K562 (cell line): Measurements from ENCODE around the gene PLD3. TPM values are rescaled to one million over a fixed set of nuclear protein-coding genes. Genes with fewer than 3 reads are reported as not detected.
A peak's percentile ranks its signal among the peaks of the same experiment; 100 is the strongest.

ENCODE experiments used
- ARID2 ChIP-seq: fragments of 450-650 bp; IDR thresholded peaks from 2 replicates; pipeline ENCODE4 v1.6.1; 2017; ENCODE audit warnings: antibody characterized with exemption, mild to moderate bottlenecking
- BCLAF1 ChIP-seq, 2 experiments: fragments of 450-650 bp in 1 of 2; IDR thresholded peaks; 2 replicates each; pipeline ENCODE4 v1.6.1; 2011 to 2017; ENCODE audit warnings: low read depth in 2 of 2, antibody characterized with exemption in 1 of 2, borderline replicate concordance in 1 of 2, low read length in 1 of 2, mild to moderate bottlenecking in 1 of 2, mixed read lengths in 1 of 2; ENCODE audit not compliant: control insufficient read depth in 1 of 2
- COPS2 ChIP-seq: fragments of 450-650 bp; conservative IDR thresholded peaks from 2 replicates; pipeline ENCODE4 v1.6.1; 2016; ENCODE audit warnings: mild to moderate bottlenecking, moderate library complexity
- CREM ChIP-seq: IDR thresholded peaks from 2 replicates; pipeline ENCODE4 v1.6.1; 2014; ENCODE audit warnings: antibody characterized with exemption, low read depth
- DNMT1 ChIP-seq: fragments of 450-650 bp; IDR thresholded peaks from 2 replicates; pipeline ENCODE4 v1.6.1; 2016; ENCODE audit warnings: antibody characterized with exemption, mild to moderate bottlenecking
- HMGN3 ChIP-seq: IDR thresholded peaks from 2 replicates; pipeline ENCODE4 v1.6.1; 2011; ENCODE audit warnings: borderline replicate concordance, low read depth, mild to moderate bottlenecking, mixed read lengths, low read length; ENCODE audit not compliant: insufficient read length; ENCODE audit errors: extremely low read depth
- HOMEZ ChIP-seq: fragments of 250-450 bp; sonication (Bioruptor Pico); IDR thresholded peaks from 2 replicates; pipeline ENCODE4 v1.4.0; 2020; ENCODE audit warnings: mild to moderate bottlenecking, moderate library complexity
- KDM4B ChIP-seq, 2 experiments: fragments of 450-650 bp in 1 of 2; sonication (generic) in 1 of 2; IDR thresholded peaks; 2 replicates each; pipeline ENCODE4 v1.6.1; 2016 to 2017; ENCODE audit warnings: borderline replicate concordance in 2 of 2, antibody characterized with exemption in 1 of 2, low read depth in 1 of 2, mild to moderate bottlenecking in 1 of 2
- LARP7 ChIP-seq: fragments of 450-650 bp; IDR thresholded peaks from 2 replicates; pipeline ENCODE4 v1.6.1; 2016
- NKRF ChIP-seq: fragments of 450-650 bp; IDR thresholded peaks from 2 replicates; pipeline ENCODE4 v1.6.1; 2016; ENCODE audit warnings: borderline replicate concordance
- NR4A1 ChIP-seq, 2 experiments: fragments of 250-450 bp in 1 of 2; fragments of 450-650 bp in 1 of 2; sonication (Bioruptor Pico) in 1 of 2; IDR thresholded peaks; 2 replicates each; pipeline versions ENCODE4 v1.4.0 to v1.6.1; 2016 to 2020; ENCODE audit warnings: mild to moderate bottlenecking in 2 of 2, missing compliant biosample characterization in 1 of 2, missing genetic modification characterization in 1 of 2, moderate library complexity in 1 of 2
- PCBP1 ChIP-seq: fragments of 200-400 bp; formaldehyde crosslinking; IDR thresholded peaks from 2 replicates; pipeline ENCODE4 v1.6.1; 2018; ENCODE audit warnings: mild to moderate bottlenecking, low read depth, low read length; ENCODE audit not compliant: poor library complexity, severe bottlenecking
- PTBP1 ChIP-seq: fragments of 200-400 bp; formaldehyde crosslinking; IDR thresholded peaks from 2 replicates; pipeline ENCODE4 v1.6.1; 2017; ENCODE audit warnings: low read depth, low read length
- RBM39 ChIP-seq: fragments of 200-400 bp; formaldehyde crosslinking; optimal IDR thresholded peaks from 2 replicates; pipeline ENCODE3; 2018; ENCODE audit warnings: low read depth, low read length
- SIX5 ChIP-seq, 2 experiments: IDR thresholded peaks; 2 replicates each; pipeline ENCODE4 v1.6.1; 2011; ENCODE audit warnings: low read length in 2 of 2, borderline replicate concordance in 1 of 2, low read depth in 1 of 2, mild to moderate bottlenecking in 1 of 2, moderate library complexity in 1 of 2; ENCODE audit not compliant: insufficient read depth in 1 of 2
- THRB ChIP-seq: fragments of 450-650 bp; formaldehyde crosslinking; conservative IDR thresholded peaks from 2 replicates; pipeline ENCODE4 v1.4.0; 2022; ENCODE audit warnings: mild to moderate bottlenecking, missing genetic modification characterization
- ZNF586 ChIP-seq: fragments of 450-650 bp; formaldehyde crosslinking; conservative IDR thresholded peaks from 2 replicates; pipeline ENCODE4 v1.4.0; 2020; ENCODE audit warnings: mild to moderate bottlenecking, moderate library complexity
- polyA plus RNA-seq, 8 experiments: library from polyadenylated mRNA; depleted of rRNA in 4 of 8; stranded (reverse) in 5 of 8; unstranded in 3 of 8; fragments of >200 nt; fragmentation: Nextera tagmentation in 2 of 8; fragmentation: Illumina TruSeq in 1 of 8; extraction: Ambion mirVana in 2 of 8; extraction: Trizol in 1 of 8; gene quantifications; 2 replicates each; pipeline versions ENCODE4 v1.2.1 to v1.2.3, GENCODE V29; 2011 to 2014; ENCODE audit warnings: inconsistent platforms in 1 of 8, missing spikeins in 1 of 8
- total RNA-seq, 7 experiments: library from RNA; depleted of rRNA in 6 of 7; stranded (reverse); fragments of >200 nt in 6 of 7; fragmentation: Illumina TruSeq in 2 of 7; extraction: Trizol in 2 of 7; gene quantifications; 2 replicates each; pipeline versions ENCODE4 v1.2.1 to v1.2.3, GENCODE V29; 2011 to 2021; ENCODE audit warnings: low replicate concordance in 1 of 7

The PLD3 gene
- total and polyA plus RNA-seq, 9 of the 15 experiments (the other 6 are each of a cell fraction or from before 2014, with no cell fraction given), result 2.3 to 128 (median 72.7) TPM

DNA sequence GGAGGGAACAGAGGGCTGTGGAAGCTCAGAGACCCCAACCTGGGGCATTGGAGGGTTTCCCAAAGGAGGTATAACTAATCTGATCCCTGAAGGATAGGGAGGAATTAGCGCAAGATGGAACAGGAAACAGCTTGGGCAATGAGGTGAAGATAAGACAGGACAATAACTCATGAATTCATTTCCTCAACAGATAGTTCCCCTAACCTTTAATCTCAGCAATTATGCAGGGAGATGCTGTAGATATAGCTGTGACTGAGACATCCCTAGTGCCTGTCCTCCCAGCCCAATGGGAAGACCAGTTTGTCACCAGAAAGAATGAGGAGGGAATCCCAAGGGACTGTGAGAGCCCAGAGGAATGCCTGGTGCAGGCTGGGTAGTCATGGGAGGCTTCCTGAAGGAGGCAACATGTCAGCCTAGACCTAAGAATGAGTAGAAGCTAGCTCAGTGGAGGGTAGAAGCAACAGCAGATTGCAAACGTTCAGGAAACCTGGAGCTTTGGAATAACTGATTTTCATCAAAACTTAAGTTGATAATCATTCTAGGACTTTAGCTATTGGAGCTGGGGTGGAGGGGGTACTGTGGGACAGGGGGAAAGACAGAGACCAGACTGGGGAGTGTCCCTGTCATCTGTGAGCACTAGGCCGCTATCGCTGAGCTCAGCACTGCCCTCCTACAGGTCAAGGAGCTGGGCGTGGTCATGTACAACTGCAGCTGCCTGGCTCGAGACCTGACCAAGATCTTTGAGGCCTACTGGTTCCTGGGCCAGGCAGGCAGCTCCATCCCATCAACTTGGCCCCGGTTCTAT, 22.7 kb downstream of the PLD3 start (continued):
- no peak for TF ChIP-seq SIX5 (IDR thresholded peaks at IDR 0.05; ENCODE audit: borderline replicate concordance in 1 of 2, insufficient read depth in 1 of 2, low read depth in 1 of 2, low read length in 2 of 2)
- no peak for TF ChIP-seq ZNF586
- TF ChIP-seq NR4A1 (CRISPR knock-in tag; IDR thresholded peaks at IDR 0.05), result no peak
- no peak for TF ChIP-seq NR4A1 (tag; IDR thresholded peaks at IDR 0.05)
- TF ChIP-seq ARID2, result no peak
- no peak for TF ChIP-seq HMGN3
- TF ChIP-seq PTBP1, result 0 out of 2 replicates have a peak, but pooled peaks have one; percentile 66
- TF ChIP-seq NKRF, result no peak
- no peak for TF ChIP-seq COPS2
- TF ChIP-seq THRB, result no peak
- TF ChIP-seq PCBP1, result no peak
- TF ChIP-seq KDM4B (IDR thresholded peaks at IDR 0.05; ENCODE audit: borderline replicate concordance in 2 of 2, low read depth in 1 of 2), result no peak
- no peak for TF ChIP-seq LARP7
- no peak for TF ChIP-seq BCLAF1 (IDR thresholded peaks at IDR 0.05; ENCODE audit: borderline replicate concordance in 1 of 2, control insufficient read depth in 1 of 2, low read depth in 2 of 2, low read length in 1 of 2)
- TF ChIP-seq HOMEZ (CRISPR knock-in tag), result no peak
- TF ChIP-seq CREM, result no peak
- TF ChIP-seq DNMT1, result no peak
- TF ChIP-seq RBM39, result no peak
